Measurements from ENCODE around the gene ACIN1.
A peak's percentile ranks its signal among the peaks of the same experiment; 100 is the strongest.
"Not testable (repeated sequence)": the region's sequence is repeated elsewhere in the genome, so short reads cannot be mapped to it uniquely, and the experiment has no call there.

The ACIN1 gene

GRCh38 chr14:23123419-23123818 lies 28.5 kb upstream of the ACIN1 start:
- no peak for DNase-seq (ENCODE audit: low read depth in 1 of 2, low spot score in 1 of 2)

- DNase-seq (ENCODE audit: low read depth in 1 of 2, low spot score in 1 of 2), result no peak
These were observed 27.1 kb upstream of the ACIN1 start for GRCh38 chr14:23122086-23122485.

- DNase-seq (ENCODE audit: low read depth in 1 of 2, low spot score in 1 of 2), result no peak
These were observed 26.4 kb upstream of the ACIN1 start for GRCh38 chr14:23121361-23121771.

DNA sequence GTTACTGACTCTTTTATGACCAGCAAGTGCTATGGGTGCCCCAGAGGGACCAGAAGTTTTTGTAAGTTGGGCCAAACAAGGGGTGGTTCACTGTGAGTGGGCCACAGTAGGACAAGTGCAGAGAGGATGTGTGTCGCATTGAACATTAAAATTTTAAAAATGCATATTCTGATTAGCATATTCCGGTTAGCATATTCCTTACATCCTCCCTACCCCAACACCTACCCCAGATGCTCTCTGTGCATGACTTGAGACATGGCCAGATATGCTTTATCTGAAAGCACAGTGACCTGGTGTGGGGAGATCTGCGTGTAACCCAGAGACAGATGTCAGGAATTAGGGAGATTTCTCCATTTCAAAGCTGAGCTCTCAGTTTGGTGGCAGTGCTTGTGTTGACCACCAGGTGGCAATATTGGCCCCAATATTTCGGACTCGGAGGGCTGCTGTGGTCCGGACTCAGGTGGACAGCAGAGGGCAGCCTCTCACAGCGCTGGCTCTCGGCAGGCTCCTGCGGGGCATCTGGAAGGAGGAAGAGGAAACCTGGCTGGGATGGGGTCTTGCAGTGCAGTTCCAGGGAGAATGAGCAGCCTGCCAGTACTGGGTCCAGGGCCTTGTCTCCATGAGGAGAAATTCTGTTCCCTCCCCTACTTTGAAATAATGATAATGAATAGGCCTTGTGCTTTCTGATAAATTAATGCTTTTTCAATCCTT lies 25.8 kb upstream of the ACIN1 start:
- peak; percentile 48 to 60 for DNase-seq (ENCODE audit: low read depth in 1 of 2, low spot score in 1 of 2)

DNA sequence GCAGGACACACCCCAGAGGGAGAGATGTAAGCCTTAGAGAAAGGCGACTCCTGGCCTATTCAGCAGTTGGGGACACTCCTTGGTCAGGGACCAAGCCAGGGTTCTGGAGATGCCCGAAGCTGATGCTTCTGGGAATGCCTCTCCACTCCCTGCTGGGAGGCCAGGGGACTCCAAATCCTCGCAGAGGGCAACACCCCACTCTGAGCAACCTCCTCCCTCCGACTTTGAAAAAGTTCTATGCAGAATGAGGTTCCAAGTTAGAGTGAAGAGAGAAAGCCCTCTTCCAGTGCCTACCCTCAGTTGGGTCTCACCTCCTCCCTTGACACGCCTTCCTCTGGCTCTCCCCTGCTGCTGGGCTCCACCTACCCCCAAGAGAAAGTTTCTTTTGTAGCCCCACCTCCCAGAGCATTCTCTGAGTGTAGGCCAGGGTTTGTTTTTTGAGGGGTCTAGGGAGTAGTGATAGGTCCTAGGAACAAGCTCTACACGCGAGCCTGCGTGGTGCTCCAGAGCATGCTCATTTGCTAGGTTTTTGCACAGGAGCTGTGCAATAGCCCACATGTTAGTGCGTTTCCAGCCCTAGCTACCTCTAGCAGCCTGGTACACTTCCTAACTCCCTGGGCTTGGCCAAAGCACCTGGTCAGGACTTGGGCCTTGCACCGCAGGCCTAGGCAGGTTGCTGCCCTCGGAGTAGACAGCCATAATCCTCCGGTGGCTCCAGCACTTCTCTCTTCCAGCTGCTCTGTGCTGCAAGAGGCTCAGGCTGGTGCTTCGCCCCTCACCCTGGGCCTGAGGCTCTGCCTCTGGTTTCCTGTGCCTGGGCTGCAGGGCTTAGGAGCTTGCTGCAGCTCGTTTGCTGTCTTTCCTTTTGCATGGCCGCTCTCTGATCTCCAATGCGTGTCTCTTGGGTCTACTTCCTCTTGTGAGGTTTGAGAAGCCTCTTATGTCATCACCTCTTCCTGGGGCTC lies 24.7 kb upstream of the ACIN1 start:
- DNase-seq (ENCODE audit: low read depth in 1 of 2, low spot score in 1 of 2), result peak in 1 of 2 donors; percentile 12

DNA sequence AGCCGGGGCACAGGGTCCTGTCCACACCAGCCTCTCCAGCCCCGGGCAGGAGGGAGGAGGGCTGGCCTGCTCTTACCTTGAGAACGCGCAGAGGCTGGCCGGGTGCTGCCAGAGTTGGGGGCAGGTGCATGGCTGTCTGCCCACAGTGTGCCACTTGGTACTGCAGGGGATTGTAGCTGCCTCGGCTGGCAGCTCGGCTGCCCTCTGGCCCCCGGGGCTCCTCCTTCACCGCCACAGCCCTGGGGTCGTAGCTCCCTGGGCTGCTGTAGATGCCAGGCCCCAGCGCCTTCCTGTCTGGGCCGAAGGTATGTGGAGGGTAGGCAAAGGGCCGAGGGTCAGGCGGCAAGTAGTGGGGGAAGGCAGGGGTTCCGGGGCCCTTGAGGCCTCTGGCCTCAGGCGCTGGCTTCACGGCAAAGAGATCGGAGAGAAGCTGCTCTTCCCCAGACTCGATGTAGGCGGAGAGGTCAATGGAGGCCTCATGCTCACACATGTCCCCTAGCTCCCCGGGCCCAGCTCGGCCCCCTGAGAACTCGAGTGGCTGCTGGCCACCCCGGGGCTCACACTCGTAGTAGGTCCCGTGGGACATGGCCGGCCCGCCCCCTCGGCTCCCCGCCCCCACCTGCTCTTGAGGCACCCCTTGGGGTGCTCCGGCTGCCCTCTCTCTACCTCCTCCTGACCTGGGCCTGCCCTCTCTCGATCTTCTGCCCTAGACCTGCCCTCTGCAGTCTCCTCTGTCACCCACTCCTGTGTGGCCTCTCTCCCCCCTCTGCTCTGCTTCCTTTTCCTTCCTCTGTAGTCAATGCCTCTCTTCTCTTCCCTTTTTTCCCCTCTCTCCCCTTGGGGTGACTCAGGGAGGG lies 23.8 kb upstream of the ACIN1 start, which contains the start of gene CEBPE:
Gene CEBPE, minus strand, starts transcription at position 750 of the 857 bp plus-strand sequence. Its CDS starts 164 bp downstream, at position 586.
- no peak for DNase-seq (ENCODE audit: low read depth in 1 of 2, low spot score in 1 of 2)

DNA sequence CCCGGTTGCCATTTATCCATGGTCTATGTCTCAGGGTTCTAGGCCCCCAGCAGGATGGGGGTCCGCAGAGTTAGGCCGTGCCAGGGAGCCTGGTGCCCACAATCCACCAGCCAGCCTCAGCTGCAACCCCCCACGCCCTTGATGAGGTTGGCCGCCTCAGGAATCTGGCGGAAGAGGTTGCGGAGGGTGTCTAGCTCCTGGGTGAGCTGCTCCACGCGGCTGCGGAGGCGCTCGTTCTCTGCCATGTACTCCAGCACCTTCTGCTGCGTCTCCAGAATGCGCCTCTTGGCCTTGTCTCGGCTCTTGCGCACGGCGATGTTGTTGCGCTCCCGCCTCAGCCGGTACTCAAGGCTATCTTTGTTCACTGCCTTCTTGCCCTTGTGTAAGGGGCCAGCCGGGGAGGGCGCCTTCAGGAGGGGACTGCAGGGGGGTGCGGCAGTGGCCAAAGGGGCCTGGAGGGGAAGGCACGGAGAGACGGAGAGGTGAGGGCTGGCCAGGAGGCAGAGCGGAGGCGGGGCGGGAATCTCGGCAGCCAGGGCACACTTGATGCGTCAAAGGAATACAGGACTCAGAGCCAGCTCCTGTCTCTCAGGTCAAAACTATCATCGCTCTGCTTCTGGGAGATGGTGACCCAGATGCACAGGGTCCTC lies 22.6 kb upstream of the ACIN1 start:
- no peak for DNase-seq (ENCODE audit: low read depth in 1 of 2, low spot score in 1 of 2)

GRCh38 chr14:23115918-23116317 lies 21.0 kb upstream of the ACIN1 start:
- DNase-seq (ENCODE audit: low read depth in 1 of 2, low spot score in 1 of 2), result no peak

DNA sequence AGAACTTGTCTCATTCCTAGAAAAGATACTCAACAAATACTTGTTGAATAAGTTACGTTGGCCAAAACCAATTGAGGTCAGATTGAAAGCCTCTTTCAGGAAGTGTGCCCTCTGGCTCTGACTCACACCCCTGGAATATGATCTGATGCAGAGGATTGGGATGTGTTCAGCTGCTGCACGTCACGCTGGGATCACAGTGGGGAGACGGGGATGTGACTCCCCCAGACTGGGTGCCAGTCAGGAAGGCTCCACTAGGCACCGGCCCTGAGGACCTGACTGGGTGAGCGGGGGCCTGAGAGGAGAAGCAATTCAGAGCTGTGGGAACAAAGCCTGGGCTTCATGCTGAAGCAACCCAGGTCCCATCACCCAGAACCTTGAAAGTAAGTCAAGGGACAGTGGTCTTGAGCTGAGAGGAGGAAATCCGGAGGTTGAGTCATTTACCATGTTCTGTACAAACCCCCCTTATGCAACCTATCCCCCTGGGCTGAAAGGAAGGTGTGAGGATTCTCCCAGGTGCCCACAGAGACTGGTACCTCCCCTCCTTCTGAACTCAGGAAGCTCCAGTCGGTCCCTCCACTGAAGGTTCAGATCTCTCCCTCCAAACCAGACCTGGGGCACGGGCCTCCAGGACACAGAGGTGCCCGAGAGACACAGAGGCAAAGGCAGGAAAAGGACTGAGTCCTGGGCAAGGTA lies 20.2 kb upstream of the ACIN1 start:
- no peak for DNase-seq (ENCODE audit: low read depth in 1 of 2, low spot score in 1 of 2)

GRCh38 chr14:23114669-23115038 lies 19.7 kb upstream of the ACIN1 start:
- no peak for DNase-seq (ENCODE audit: low read depth in 1 of 2, low spot score in 1 of 2)

DNA sequence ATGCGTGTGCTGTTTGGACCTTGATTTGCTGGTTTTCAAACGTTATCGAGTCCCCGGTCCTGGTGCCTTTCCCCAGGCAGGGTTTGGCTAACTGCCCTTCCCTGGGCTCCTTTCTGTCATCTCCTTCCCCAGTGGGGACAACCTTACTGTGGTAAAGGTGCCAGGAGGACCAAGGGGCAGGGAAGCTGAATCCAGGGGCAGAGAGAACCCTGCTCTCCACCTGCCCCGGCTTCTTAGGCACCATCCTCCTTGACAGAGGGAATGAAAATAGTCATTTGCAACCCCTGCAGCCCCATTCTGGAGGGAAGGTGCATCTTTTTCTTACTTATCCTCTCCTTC lies 19.2 kb upstream of the ACIN1 start:
- no peak for DNase-seq (ENCODE audit: low read depth in 1 of 2, low spot score in 1 of 2)

DNA sequence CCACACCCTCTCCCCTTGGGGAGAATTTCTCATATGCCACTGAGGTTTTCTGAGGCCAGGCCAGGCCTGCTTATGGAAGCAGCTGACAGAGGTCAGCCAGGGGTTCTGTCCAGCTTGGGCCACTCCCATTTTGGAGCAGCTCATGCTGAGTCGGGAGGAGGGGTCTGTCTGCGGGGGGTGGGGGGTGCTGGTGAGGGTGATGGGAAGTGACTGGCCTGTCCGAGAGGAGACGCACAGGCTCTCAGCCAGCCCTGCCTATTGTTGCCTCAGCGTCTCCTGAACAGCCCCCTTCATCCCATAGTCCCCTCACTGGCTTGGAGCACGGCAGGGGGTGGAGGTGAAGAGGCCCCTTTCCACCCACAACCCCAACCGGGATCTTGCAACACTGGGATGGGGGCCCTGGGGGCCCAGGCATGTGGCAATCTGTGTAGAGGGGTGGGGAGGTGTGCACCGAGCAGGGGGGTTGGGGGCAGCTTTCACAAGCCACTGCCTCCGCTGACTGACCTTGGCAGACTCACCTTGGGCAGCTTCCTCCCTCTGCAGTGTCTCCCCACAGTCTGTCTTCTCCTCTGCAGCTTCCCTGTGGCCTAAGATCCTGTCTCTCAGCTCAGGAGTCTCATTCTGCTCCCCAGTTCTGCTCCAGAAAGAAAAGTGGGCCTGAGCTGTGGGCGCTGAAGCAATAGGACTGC lies 18.6 kb upstream of the ACIN1 start:
- no peak for DNase-seq (ENCODE audit: low read depth in 1 of 2, low spot score in 1 of 2)

DNA sequence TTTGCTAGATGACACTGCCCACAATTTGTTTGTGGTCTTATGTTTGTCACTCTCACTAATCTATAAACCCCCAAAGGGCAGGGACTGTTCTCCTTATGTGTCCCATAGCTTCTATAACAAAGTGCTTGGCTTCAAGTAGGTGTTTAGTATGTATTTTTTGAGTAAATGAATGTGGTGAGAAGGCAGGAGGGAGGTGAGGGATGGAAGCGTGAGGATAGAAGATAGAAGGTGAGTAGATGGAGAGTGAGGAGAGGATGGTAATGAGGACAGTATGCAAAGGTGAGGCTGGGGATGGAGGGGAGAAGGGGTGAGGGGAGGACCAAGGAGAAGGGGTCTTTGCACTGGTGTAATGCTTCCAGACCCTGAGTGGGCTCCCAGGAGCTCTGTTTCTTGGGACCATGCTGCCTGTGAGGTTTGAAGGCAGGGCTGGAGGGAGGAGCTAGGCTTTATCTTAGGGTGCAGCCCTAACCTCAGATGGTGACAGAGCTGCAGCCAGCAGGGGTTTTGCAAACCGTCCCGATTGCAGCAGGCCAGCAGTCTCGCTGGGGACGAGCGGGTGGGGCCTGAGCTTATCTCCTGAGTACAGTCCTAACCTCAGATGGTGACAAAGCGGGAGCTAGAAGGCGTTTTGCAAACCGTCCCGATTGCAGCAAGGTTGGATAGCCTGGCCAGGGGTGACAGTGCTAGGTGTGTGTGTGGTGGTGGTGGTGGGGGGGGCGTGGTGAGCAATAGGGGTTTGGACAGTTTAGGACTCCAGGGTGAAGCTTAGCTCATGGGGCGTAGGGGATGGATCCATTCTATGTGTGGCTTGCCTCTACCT lies 17.6 kb upstream of the ACIN1 start:
- DNase-seq (ENCODE audit: low read depth in 1 of 2, low spot score in 1 of 2), result no peak

GRCh38 chr14:23110579-23111365 lies 15.8 kb upstream of the ACIN1 start:
- no peak for DNase-seq (ENCODE audit: low read depth in 1 of 2, low spot score in 1 of 2)

- DNase-seq (ENCODE audit: low read depth in 1 of 2, low spot score in 1 of 2), result no peak
These were observed 14.8 kb upstream of the ACIN1 start for GRCh38 chr14:23109769-23110168.

GRCh38 chr14:23108169-23108568 lies 13.2 kb upstream of the ACIN1 start:
- not testable (repeated sequence) for DNase-seq (ENCODE audit: low read depth in 1 of 2, low spot score in 1 of 2)

GRCh38 chr14:23107620-23108019 lies 12.7 kb upstream of the ACIN1 start:
- DNase-seq (ENCODE audit: low read depth in 1 of 2, low spot score in 1 of 2), result not testable (repeated sequence)

DNA sequence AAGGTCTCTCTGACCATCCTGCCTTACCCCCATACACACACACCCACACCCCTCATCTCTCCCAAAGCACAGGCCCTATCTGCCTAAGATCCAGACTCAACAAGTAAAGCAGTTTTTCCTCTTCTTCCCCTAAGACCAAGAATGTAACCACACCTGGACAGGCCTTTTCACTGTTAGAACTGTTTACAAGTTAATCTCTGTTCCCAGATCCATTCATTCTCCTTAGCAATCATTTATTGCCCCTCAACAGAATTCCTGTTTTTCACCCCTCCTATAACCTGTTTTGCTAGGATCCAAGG lies 11.8 kb upstream of the ACIN1 start:
- no peak for DNase-seq (ENCODE audit: low read depth in 1 of 2, low spot score in 1 of 2)
